NCI-H128 (cell line): ENCODE results near the gene AGAP3.

Experiments used
- DNase-seq: peaks from one replicate; lab custom pipeline; 2025; ENCODE audit not compliant: unreplicated experiment; lab: John Stamatoyannopoulos, UW

AGAP3 gene

DNA sequence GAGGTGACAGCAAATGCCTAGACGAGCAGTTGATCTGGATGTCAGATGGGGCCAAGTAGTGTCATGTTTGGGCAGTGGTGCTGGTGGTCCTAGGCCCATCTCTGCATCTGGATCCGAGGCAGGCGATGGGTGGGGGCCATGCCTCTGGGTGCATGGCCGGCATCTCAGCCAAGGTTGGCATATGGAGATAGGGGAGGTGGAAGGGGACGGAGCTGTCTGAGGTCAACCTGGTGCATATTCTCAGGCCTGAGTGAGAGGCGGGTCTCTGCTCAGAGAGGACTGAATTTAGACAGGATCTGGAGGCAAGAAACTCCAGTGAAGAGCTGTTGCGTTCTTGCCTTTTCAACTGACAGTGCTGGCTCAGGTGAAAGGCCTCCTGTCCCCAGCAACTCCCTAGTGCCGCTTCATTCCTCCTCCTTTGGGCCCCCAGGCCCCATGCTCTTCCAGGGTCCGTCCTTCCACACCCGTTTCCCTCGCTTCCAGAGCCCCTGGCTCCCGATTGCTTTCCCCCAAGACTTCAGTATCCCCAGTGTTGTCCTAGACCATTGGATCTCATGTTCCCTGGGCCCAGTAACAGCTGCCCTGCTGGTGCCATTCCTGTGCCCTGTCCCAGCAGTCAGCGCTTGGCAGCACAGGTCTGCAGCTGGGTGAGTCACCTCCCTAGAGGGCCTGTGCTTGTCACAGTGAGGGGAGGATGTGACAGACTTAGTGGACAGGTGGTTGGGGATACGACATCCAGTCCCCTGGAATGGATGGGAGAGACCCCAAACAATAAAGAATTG lies 48.7 kb downstream of the AGAP3 start:
- no peak for DNase-seq

DNA sequence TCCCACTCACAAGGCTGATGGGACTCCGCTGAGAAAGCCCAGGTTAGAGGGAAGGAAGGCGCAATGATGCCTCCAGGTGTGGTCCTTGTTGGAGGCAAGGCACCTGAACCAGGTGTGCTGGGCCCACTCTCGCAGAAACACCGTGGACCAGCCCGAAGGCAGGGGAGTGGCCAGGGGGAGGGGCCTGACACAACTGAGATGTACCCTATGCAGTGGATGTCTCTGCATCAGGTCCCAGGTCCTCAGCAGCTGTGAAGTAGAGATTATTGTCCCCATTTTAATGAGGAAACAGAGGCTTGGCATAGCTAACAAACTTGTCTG lies 49.2 kb downstream of the AGAP3 start:
- no peak for DNase-seq

DNA sequence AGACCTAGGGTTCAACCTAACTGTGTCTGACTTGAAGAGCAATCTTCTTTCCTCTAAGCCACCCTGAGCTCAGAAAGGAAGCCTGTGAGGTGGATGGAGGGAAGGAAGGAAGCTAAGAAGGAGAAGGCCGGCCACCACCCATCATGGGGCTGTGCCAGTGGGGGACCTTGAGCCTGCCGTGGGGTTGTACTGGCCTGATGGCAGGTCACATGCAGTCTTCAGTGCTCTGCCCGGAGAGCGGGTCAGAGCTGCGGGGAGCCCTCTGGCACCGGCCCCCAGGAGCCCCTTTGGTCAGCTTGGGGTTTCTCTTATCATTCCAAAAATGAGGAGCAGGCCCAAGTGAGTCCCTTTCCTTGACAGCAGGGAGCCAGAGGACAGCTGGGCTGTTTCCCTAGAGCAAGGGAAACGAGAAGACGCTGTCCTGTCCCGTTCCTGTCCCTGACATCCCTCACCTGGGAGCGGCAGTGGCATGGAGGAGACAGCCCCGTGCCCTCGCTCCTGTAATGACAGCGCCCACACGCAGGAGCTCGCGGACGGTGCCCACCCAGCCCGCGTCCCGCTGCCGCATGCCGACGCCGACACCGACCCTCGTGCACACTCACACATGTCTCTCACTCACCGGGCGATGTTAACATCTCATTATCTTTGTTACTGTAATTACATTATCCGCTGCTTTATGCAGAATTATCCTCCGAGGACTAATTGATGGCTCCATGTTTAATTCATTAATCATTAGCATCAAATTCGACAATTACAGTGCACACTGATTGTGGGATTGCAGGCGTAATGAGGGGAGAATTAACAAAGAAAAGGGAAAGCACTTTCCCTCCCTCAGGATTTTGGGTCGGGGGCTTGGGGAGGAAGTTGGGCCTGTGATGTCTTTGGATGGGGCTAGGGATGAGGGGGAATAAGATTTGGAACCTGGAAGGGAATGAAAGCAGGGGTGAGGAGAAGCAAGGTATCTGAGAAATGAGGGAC lies 49.9 kb downstream of the AGAP3 start:
- no peak for DNase-seq

DNA sequence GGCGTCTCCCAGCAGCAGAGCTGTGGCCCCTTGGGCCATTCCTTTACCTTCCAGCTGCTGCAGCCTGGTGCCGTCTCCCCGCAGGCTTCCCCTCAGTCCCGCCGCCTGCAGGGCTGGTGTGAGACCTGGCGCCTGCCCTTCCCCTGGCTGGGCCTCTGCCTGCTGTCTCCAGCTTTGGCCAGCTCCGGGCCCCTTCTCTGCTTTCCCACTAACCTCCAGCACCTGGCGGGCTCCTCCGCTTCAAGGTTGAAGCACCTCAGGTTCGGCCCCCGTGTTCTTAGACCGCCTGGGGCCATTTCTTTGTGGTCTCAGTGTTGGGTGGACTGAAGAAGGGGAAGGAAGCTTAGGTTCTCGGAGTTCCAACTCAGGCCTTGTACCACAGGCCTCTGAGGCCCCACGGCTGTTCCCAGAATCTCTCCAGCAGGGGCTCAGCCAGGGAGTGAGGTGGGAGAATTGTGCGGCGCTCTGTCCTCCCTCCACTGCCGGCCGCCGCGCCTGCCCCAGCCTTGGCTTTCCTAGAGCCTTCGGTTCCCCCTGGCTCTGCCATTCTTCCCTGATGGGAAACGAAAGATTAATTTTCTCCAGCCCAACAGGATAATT lies 50.9 kb downstream of the AGAP3 start:
- no peak for DNase-seq

DNA sequence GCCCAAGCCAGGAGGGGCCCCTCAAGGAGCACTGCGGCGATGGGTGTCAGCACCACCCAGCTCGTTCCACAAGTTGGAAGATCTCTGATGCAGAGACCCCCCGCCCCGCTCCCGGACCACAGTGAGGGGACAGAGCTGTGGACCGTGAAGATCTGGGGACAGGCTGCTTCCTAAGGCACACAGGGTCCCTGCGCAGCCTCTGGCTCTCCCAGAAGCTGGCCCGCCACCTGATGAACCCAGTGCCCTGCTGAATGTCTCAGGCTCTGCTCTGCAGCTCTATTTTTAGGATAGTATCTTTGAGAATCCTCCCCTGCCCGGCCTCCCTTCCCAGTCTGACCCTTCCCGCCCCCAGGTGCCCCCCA lies 51.5 kb downstream of the AGAP3 start:
- DNase-seq: no peak

DNA sequence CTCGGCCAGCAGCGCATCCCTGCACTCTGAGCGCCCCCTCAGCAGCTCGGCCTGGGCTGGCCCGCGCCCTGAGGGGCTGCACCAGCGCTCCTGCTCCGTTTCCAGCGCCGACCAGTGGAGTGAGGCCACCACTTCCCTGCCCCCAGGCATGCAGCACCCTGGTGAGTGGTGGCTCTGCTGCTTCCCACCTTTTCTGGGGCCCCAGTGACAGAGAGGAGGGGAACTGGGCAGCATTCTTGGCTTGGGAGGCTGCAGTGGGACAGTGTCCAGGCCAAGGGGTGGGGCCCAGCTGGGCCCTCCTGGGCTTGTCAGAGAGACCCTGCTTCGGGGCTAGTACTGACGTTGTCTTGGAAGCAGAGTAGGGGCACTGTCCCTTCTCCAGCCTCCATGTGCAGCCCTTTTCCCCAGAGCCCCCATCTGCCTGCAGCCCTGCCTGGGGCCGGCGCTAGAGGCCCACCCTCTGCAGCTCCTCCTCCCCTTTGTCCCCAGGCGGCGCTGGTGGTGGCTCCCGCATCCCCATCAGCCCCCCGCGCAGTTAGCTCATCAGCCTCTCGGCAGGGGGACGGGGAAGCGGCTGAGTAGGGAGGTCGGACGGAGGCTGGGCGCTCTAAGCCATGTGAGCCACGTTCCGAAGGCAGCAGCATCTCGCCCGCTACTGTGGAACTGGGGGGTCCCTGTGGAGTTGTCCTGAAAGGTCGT lies 52.0 kb downstream of the AGAP3 start:
- no peak for DNase-seq

DNA sequence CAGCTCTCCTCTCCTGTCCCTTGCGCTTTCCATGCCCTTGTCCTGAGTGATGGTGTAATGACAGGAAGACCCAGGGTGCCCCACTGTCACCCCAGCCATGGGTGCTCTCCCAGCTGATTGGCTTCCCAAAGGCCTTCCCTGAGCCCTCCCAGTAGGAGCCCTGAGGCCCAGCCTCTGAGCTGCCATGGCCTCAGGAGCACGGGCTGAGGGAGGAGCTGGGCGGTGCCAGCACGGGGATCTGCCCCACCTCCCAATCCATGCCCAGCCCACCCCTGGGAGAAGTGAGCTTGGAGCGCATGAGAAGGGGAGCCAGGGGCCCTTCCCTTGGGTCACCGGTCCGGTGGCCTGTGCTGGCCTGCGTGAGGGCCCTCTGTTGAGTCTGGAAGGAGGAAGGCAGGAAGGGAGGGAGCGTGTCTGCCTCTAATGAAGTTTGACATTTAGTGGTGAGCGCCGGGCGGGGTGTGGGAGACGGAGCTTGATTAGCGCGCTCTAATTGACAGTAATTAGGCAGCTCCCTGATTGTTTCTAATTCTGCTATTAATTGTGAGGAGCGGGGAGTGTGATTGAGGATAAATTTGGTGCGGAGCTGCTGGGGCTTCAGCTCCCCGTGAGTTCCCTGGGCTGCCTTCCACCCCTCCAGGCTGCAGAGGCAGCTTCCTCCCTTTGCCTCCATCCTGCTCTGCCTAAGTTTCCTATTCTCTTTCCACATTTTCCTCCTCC lies 53.0 kb downstream of the AGAP3 start:
- DNase-seq: no peak

DNA sequence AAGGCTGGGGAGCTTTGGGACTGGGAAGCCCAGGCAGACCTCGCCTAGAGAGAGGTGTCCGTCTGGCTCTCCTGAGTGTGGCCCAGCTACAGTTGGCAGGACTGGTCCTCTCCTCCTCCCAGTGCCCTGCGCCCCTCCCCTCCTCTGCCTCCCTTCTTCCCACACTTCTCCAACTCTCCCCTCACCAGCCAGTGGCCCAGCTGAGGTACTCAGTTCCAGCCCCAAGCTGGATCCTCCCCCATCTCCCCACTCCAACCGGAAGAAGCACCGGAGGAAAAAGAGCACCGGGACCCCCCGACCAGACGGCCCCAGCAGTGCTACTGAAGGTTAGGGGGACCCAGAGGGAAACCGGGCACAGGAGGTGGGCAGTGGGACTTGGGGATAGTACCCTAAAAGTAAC lies 53.5 kb downstream of the AGAP3 start:
- no peak for DNase-seq

DNA sequence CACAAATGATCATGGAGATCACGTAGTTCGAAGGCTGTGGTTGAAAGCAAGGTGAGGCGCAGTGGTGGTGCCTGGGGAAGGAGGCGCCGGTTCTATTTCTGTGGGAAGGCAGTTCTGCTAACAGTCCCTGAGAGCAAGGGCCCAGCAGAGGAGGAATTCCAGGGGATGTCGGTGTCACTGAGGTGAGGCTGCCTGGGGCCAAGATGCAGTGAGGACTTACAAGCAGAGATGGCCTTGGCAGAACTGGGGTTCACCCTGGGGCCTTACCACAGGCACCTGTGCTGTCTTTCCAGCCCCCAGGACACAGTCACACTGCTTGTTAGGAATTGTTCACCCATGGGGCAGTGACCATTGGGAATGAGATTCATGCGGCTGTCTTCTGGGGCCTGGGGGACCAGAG lies 54.6 kb downstream of the AGAP3 start:
- DNase-seq: no peak

DNA sequence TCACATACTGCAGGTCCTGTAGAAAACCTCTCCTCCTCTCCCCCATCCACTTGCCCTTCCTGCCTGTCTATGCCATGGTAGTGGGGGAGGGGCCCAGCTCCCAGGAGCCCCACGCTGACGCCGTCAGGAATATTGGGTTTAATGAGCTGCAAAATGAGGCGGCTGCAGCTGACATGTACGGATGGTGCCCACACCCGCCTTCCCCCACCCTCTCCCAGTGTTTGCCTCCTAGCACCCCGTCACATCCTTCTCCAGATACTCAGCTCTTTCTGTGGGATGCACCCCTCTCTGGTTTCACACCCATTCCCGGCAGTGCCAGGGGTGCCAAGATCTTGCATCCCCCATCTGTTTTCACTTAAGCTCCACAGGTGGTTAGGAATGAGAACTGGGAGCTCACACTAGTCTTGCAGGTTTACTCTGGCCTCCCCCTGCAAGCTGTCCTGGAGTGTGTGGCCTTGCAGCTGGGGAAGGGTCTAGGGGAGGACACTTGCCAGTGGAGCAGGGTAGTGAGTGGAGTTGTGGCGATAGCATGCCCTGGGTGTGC lies 55.1 kb downstream of the AGAP3 start:
- DNase-seq: no peak

DNA sequence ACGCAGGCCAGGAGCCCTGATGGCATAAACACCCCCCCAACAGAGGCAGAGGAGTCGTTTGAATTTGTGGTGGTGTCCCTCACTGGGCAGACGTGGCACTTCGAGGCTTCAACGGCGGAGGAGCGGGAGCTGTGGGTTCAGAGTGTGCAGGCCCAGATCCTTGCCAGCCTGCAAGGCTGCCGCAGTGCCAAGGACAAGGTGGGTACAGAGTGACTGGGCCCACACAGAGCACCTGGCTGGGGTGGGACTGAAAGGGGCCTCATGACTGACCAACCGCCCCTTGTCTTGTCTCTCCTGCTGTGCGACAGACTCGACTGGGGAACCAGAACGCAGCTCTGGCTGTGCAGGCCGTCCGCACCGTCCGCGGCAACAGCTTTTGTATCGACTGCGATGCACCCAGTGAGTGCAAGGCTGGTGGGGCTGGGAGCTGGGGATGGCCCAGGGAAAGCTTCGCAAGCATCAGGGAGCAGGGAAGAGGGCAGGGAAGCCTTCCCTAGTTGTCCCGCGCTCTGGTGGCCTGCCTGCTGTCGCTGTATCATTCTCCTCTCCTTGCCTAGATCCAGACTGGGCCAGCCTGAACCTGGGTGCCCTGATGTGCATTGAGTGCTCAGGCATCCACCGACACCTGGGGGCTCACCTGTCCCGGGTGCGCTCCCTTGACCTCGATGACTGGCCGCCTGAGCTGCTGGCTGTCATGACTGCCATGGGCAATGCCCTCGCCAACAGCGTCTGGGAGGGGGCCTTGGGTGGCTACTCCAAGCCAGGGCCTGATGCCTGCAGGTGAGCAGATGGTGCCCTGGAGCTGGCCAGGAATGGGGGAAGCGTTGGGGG lies 55.8 kb downstream of the AGAP3 start:
- no peak for DNase-seq

DNA sequence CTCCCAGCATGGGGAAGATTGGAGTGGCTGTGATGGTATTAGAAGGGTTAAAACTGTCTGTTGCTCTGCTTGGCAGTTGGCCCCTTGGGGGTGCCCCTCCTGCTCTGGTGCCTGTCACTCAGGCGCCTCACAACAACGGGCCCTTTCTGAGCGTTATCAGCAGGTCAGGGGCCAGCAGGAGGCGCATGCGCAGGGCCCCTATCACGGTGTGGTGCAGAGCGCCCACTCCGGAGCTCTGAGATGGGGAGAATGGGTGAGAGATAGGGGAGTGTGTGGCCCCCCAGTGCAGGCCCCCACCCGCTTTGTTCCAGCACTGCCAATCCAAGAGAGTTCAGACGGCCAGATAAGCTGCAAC lies 56.4 kb downstream of the AGAP3 start:
- no peak for DNase-seq

DNA sequence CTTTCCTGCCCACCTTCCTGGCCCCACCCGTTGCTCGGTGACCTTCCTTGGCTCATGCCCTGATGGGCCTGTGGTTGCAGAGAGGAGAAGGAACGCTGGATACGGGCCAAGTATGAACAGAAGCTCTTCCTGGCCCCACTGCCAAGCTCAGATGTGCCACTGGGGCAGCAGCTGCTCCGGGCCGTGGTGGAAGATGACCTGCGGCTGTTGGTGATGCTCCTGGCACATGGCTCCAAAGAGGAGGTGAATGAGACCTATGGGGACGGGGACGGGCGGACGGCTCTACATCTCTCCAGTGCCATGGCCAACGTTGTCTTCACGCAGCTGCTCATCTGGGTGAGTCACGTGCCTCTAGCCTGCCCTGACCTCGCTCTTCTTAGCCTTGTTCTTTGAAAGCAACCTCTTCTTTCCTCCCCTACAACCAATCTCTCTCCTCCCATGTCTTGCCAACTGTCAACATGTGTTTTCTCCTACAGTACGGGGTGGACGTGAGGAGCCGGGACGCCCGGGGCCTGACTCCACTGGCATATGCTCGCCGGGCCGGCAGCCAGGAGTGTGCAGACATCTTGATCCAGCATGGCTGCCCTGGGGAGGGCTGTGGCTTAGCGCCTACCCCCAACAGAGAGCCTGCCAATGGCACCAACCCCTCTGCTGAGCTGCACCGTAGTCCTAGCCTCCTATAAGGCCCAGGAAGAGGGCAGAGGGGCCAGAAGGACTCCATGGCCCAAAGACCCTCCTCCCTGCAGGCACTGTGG lies 57.2 kb downstream of the AGAP3 start:
- DNase-seq: no peak

DNA sequence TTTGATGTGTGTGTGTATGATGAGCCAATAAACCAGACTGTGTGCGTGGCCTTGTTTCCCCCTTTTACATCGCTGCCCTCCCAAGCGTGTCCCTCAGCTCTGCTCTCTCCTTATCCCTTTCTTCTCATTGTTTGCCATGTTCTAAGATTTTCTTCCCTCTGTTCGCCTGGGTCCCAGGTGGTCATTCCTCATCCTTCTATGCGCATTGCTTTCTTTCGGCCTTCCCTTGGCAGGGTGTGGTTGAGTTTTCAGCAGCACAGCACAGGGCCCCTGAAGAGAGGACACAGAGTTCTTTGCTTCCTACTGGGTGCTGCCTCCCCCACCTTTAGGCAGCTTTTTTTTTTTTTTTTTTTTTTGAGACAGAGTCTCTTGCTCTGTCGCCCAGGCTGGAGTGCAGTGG lies 58.1 kb downstream of the AGAP3 start:
- DNase-seq: no peak

DNA sequence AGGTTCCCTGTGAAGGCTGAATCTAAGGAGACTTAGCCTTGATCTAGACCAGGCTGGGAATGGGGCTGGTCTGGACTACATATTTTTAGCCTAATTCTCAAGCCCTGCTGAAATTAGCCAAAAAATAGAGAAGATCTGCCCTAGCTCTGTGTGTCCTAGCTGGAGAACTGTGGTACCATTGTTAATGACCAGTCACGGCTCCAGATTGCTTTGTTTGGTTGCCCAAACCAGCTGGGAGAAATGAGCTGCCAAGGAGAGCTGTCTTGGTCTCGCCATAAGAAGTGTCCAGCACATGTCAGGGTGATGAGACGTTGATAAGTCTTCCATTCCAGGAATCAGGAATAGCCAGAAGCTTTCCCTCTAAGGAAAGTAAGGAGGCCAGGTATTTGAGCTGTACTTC lies 60.5 kb downstream of the AGAP3 start:
- no peak for DNase-seq

DNA sequence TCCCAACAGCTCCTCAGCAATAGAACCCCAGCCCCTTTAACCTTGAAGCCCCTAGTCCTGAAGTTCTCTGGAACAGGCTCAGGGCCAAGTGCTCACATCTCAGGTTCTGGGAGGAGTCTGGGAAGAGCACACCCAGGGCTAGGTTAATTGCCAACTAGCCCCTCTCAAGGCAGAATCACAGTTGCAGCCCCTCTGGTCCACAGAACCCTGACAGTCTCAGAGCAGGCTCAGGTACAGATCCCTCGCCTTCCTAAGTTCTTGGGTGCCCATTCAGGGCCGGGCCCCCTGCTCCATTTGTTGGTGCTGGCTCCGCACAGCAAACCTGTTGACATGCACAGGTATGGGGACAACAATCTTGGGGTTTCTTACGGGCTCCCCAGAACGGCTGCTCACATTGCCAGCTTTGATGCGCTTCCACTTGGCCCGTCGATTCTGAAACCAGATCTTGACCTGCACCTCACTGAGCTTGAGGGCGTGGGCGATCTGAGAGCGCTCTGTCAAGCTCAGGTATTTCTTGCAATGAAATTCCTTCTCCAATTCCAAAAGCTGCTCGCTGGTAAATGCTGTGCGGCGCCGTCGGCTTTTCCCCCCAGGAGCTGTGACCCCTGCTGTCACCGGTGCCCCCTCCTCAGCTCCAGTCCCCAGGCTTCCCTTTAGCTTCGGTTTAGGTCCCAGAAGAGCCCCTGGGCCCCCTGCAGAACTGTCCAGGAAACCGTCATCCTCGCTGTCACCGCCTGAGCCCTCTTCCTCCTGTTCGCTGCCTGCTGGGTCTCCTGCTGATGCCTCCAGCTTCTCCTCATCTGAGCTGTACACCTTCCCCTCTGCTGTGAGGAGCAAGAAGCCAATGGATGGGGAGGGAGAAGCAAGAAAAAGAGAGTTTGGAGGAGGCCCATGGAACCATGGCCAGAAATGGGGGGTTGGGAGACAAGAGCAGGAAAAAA lies 62.3 kb downstream of the AGAP3 start:
- DNase-seq: no peak

DNA sequence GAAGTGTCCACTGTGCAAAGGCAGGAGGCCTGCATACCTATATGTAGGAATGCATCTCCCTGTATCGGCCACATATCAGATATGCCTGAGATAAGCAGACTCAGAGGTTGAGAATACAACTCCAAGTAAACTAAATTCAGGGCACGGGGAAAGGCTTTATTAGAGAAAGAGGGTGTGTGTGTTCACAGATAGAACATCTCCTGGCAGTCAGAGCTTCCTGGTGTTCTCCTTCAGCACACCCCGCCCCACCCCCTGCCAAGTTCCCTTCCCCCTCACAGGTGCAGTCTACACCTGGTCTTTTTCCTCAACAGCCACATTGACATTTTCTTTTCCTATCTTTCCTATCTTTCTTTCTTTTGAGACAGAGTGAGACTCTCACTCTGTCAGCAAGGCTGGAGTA lies 64.1 kb downstream of the AGAP3 start:
- DNase-seq: no peak
